ENCODE results near the gene CENPP.

The CENPP gene

DNA sequence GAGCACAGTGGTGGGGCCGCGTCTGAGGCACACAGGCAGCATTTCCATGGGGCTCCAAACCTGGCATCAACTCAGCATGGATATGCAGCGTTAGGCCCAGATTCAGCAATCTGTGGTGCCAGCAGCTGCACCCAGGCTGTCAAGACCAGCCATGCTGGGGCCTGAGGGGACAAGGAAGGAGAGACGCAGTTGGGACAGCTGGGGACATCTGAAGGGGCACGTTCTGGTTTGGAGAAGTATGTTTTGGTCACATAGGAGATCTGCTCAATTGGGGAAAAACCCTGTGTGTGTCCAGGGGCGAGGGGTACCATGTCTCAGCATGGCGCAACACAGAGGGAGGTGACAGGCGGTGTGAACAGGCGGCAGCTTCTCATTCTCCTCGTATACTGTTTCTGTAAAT, 276.7 kb downstream of the CENPP start:
- Mint-ChIP-seq H3K27ac (no peak overlapping the region), H3K9me3 (peaks cover 12% of the 10 kb centered on the region), H3K27me3 (ENCODE audit: low read depth) (no peaks in the 10 kb centered on the region), H3K36me3 (ENCODE audit: low read depth) (peaks cover 8% of the 10 kb centered on the region), H3K4me3 (no peak overlapping the region), H3K4me1 (ENCODE audit: low read depth) (peaks cover 3% of the 10 kb centered on the region)
- no peak for DNase-seq (ENCODE audit: low spot score)

DNA sequence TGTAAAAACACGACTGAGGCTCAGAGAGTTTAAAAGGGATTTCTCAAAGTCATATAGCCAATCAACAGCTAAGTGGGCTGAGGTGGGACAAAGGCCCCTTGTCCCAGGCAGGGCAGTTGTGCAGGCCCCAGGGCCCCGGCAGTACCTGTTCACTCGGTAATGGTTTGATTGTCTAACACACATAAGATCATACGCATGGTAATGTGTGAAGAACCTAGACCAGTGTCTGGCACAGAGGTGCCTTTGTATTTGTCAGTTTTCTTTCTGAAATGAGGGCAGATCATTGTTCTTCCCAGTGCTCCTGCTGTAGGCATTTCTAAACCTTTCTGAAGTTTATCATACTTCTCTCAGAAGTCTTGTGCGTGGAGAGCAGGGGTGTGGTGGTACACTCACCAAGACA, 277.3 kb downstream of the CENPP start:
- Mint-ChIP-seq H3K27me3 (ENCODE audit: low read depth) (no peaks in the 10 kb centered on the region), H3K4me3 (no peak overlapping the region), H3K27ac (no peak overlapping the region), H3K9me3 (peaks cover 12% of the 10 kb centered on the region), H3K36me3 (ENCODE audit: low read depth) (peaks cover 8% of the 10 kb centered on the region), H3K4me1 (ENCODE audit: low read depth) (peaks cover 3% of the 10 kb centered on the region)
- DNase-seq (ENCODE audit: low spot score): no peak

DNA sequence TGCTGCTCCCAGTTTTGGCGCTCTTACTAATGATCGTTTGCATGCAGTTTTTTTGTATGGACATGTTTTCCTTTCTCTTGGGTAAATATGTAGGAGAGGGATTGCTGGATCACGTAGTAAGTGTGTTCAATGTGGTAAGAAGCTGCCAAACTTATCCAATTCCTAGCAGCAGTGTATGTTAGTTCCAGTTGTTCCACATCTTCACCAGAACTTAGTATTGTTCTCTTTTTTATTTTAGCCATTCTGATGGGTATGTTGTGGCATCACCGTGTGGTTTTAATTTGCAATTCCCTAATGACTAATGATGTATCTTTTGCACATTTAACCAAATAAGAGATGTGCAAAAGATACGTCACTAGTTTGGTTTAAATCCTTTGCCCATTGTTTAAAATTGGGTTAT, 278.2 kb downstream of the CENPP start:
- H3K4me1 Mint-ChIP-seq (ENCODE audit: low read depth): peaks cover 3% of the 10 kb centered on the region
- H3K4me3 Mint-ChIP-seq: no peak overlapping the region
- no peak for DNase-seq (ENCODE audit: low spot score)
- H3K36me3 Mint-ChIP-seq (ENCODE audit: low read depth): peaks cover 8% of the 10 kb centered on the region
- no peaks in the 10 kb centered on the region for H3K27me3 Mint-ChIP-seq (ENCODE audit: low read depth)
- peaks cover 12% of the 10 kb centered on the region for H3K9me3 Mint-ChIP-seq
- no peak overlapping the region for H3K27ac Mint-ChIP-seq

DNA sequence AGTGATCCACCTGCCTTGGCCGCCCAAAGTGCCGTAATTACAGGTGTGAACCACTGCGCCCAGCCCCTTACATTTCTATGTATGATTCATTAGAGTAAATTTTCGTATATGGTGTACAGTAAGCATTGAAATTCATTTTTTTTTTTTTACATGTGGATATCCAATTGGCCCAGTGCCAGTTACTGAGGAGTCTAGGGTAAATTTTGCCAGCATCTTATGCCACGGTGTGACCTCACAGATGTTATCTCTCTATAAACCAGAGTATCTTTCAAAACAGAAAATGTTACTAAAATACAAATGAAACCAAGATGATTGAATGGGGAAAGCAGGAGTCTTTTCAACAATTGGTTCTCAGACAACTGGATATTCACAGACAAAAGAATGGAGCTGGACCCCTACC, 279.5 kb downstream of the CENPP start:
- Mint-ChIP-seq H3K9me3 (peaks cover 12% of the 10 kb centered on the region), H3K36me3 (ENCODE audit: low read depth) (peaks cover 8% of the 10 kb centered on the region), H3K27me3 (ENCODE audit: low read depth) (no peaks in the 10 kb centered on the region), H3K4me1 (ENCODE audit: low read depth) (peaks cover 3% of the 10 kb centered on the region), H3K27ac (peak overlapping the region; percentile 36), H3K4me3 (no peak overlapping the region)
- no peak for DNase-seq (ENCODE audit: low spot score)

DNA sequence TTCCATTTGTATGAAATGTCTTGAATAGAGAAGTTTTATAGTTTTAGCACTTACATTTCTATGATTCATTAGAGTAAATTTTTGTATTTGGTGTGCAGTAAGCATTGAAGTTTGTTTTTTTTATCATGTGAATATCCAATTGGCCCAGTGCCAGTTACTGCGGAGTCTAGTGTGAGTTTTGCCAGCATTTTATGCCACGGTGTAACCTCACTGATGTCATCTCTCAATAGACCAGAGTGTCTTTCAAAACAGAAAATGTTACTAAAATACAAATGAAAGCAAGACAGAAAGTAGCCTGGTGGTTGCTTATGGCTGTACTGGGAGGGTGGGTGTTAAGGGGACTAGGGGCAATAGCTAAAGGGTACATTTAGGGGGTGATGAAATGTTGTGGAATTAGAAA, 281.3 kb downstream of the CENPP start:
- H3K27ac Mint-ChIP-seq: no peak overlapping the region
- H3K4me3 Mint-ChIP-seq: no peak overlapping the region
- peaks cover 12% of the 10 kb centered on the region for H3K36me3 Mint-ChIP-seq (ENCODE audit: low read depth)
- DNase-seq (ENCODE audit: low spot score): no peak
- peaks cover 12% of the 10 kb centered on the region for H3K9me3 Mint-ChIP-seq
- no peaks in the 10 kb centered on the region for H3K27me3 Mint-ChIP-seq (ENCODE audit: low read depth)
- peaks cover 3% of the 10 kb centered on the region for H3K4me1 Mint-ChIP-seq (ENCODE audit: low read depth)

DNA sequence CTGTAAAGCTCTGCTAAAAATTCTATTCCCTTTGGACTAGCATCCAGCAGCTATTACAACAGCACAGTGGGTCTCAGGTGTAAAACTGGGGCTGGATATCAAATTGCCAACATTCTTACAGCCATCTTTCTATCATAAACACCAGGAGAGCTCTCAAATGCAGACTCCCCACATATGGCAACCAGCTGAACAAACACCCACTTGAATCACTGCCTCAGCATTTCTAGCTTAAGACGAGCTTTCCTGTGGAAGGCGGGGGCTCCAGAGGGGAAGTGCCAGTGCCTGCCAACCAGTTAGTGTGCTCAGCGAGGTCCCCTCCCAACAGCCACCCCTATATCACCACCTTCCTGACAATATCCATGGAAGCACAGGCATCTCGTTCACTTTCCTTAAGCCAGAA, 282.0 kb downstream of the CENPP start:
- peaks cover 12% of the 10 kb centered on the region for H3K9me3 Mint-ChIP-seq
- peaks cover 17% of the 10 kb centered on the region for H3K36me3 Mint-ChIP-seq (ENCODE audit: low read depth)
- H3K4me1 Mint-ChIP-seq (ENCODE audit: low read depth): peaks cover 3% of the 10 kb centered on the region
- no peak overlapping the region for H3K27ac Mint-ChIP-seq
- DNase-seq (ENCODE audit: low spot score): no peak
- no peak overlapping the region for H3K4me3 Mint-ChIP-seq
- H3K27me3 Mint-ChIP-seq (ENCODE audit: low read depth): no peaks in the 10 kb centered on the region

DNA sequence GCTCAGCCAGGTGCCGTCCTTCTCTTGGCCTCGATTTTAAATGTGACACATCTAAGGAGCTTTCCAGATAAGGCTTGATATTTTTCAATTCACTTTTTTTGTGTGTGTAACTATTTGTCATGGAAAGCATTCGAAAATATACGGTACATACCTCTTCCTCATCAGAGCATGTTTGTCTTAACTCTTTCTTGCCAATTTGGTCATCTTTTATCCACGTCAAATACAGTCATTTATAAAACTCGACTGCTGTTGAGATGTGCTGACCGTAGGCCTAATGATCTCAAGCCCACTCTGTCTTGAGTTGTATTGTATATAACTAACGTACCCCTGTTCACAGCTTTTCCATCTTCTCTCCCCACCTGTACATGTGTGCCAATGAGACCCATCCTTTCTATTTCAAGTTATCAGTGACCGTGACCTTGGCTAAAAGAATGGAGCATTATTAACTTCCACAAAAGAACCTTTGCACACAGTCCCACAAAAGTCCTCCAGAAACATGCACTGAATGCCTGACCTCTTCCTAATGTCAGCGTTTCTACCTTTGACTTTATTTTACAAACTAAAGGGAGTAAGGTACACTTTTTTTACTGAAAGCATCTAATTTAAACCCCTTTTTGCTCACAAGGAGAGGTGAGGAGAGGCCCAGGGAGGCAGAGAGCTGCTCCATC, 282.6 kb downstream of the CENPP start:
- peaks cover 12% of the 10 kb centered on the region for H3K9me3 Mint-ChIP-seq
- H3K4me1 Mint-ChIP-seq (ENCODE audit: low read depth): peaks cover 3% of the 10 kb centered on the region
- DNase-seq (ENCODE audit: low spot score): no peak
- H3K27ac Mint-ChIP-seq: no peak overlapping the region
- H3K27me3 Mint-ChIP-seq (ENCODE audit: low read depth): no peaks in the 10 kb centered on the region
- H3K36me3 Mint-ChIP-seq (ENCODE audit: low read depth): peaks cover 18% of the 10 kb centered on the region
- no peak overlapping the region for H3K4me3 Mint-ChIP-seq

DNA sequence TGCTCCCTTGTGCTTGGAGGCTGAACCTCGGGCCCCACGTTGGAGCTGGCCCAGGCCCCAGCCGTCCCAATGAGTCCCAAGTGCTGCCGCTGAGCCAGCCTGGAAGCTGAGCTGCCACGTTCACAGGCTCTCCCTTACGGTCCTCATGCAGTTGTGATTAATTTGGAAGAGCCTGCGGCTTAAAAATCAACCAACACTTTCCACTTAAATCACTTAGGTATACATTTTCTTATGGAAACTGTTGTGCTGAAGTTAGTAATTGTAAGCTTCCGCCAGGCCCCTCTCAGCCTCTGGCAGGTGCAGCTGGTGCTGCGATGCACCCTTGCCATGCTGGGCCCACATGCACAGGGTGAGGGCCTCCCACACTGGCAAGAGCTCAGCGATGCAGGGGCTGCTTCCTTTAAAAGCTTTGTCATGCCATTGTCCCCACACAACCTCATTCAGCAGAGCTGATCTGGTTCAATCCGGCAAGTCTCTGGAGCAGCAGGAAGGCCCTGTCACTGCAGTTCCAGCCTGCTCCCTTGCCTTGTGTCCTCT, 283.2 kb downstream of the CENPP start:
- Mint-ChIP-seq H3K4me3 (no peak overlapping the region), H3K27me3 (ENCODE audit: low read depth) (no peaks in the 10 kb centered on the region), H3K9me3 (peaks cover 10% of the 10 kb centered on the region), H3K27ac (no peak overlapping the region), H3K36me3 (ENCODE audit: low read depth) (peaks cover 20% of the 10 kb centered on the region), H3K4me1 (ENCODE audit: low read depth) (peaks cover 3% of the 10 kb centered on the region)
- no peak for DNase-seq (ENCODE audit: low spot score)

DNA sequence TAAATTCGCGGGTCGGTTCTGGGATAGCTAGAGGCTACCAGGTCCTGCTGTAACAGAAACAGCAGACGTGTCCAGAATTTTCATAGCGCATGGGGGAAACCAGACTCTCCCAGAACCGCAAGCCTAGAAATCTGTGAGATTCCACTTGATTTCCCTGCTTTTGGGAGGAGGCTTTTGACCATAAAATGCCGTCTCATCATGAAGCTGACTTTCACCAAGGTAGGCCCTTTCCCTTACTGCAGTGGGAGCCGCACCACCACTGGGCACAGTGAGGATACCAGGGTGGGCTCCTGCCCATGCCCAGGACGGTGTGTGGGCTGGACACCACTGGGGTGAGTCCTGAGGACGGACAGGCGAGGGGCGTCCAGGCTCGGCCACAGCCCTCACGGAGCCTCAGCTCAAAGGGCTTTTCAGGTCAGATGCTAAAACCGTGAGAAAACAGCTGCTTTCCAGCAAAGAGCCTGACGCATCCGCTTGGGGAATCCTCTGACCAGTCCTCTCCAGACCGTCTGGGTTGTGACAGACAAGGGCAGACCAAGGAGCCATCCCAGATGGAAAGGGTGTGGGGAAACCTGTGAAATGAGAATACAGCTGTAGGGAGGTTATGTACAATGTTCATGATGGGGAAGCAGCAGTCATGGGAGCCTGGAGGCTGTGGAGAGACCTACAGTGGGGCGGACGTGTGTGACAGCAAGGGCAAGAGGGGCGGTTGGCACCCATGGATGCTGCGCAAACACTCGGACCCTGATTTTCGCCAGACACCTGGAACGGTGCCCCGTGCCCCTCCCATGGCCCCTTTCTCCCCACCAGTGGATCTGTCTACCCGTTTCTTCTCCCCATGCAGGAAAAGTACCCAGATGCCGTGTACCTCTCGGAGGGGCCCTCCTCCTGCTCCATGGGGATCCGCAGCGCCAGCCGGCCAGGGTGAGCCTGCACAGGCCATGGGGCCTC, 285.0 kb downstream of the CENPP start:
- Mint-ChIP-seq H3K27me3 (ENCODE audit: low read depth) (no peaks in the 10 kb centered on the region), H3K4me1 (ENCODE audit: low read depth) (no peaks in the 10 kb centered on the region), H3K9me3 (no peaks in the 10 kb centered on the region), H3K27ac (no peak overlapping the region), H3K4me3 (no peak overlapping the region), H3K36me3 (ENCODE audit: low read depth) (peaks cover 30% of the 10 kb centered on the region)
- DNase-seq (ENCODE audit: low spot score): no peak

DNA sequence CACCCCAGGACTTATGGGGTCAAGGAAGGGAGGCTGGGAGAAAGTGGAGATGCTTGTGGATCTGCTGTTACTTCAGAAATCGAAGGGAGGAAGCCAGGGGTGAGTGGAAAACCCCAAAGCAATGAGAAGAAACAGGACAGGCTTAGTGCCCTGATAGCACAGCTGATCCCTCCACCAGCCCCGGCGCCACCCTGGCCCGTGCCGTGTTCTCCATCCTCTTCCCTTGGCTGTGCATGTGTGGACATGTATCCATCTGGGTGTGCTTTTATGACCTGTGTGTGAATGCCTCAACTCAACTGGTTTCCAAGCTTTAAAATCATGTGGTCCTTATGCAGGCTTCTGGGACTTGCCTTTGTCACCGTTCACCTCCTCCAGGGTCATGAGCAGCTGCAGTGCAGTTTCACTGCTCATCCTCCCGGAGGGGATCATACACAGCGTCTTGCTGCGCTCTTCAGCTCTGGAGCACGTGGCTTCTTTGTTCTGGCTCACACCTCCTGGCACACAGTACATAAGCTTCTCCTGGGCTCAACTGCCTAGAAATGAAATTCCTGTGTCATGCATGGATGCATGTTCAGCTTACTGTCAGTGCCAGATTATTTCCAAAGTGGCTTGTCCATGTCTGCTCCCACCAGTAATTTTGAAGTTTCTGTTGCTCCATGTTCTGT, 286.0 kb downstream of the CENPP start:
- Mint-ChIP-seq H3K4me3 (no peak overlapping the region), H3K4me1 (ENCODE audit: low read depth) (no peaks in the 10 kb centered on the region), H3K36me3 (ENCODE audit: low read depth) (peaks cover 37% of the 10 kb centered on the region), H3K27me3 (ENCODE audit: low read depth) (no peaks in the 10 kb centered on the region), H3K27ac (no peak overlapping the region), H3K9me3 (no peaks in the 10 kb centered on the region)
- DNase-seq (ENCODE audit: low spot score): no peak

DNA sequence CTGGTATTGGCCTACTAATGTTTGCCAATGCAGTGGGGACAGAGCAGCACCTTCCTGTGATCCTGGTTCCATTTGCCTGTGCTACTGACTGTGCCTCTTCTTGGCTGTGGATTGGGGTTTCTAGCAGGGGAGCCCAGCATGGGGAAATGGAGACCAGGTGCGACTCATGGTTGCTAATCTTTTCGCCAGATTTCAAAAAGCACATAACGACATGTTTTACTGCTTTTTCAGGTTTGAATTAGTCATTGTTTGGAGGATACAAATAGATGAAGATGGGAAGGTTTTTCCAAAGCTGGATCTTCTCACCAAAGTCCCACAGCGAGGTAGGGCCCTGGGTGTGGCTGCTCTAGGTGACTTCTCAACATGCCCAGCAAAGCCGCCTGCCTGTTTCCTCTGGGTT, 286.5 kb downstream of the CENPP start:
- no peak overlapping the region for H3K4me3 Mint-ChIP-seq
- no peaks in the 10 kb centered on the region for H3K4me1 Mint-ChIP-seq (ENCODE audit: low read depth)
- peaks cover 37% of the 10 kb centered on the region for H3K36me3 Mint-ChIP-seq (ENCODE audit: low read depth)
- H3K27ac Mint-ChIP-seq: no peak overlapping the region
- no peaks in the 10 kb centered on the region for H3K9me3 Mint-ChIP-seq
- no peaks in the 10 kb centered on the region for H3K27me3 Mint-ChIP-seq (ENCODE audit: low read depth)
- no peak for DNase-seq (ENCODE audit: low spot score)

DNA sequence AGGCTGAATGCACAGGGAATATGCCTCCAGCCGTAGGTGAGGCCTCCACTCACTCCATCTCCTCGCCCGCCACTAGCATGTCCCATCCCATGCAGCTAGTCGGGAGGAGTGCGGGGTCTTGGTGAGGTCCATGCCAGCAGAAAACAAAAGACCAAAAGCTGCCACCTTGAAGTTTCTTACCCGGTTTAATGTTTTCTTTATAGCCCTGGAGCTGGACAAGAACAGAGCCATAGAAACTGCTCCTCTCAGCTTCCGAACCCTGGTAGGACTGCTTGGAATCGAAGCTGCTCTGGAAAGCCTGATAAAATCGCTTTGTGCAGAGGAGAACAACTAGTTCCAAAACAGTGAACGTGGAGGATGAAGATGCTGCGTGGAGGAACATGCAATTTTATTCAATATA, 287.1 kb downstream of the CENPP start:
- no peaks in the 10 kb centered on the region for H3K4me1 Mint-ChIP-seq (ENCODE audit: low read depth)
- no peaks in the 10 kb centered on the region for H3K27me3 Mint-ChIP-seq (ENCODE audit: low read depth)
- H3K9me3 Mint-ChIP-seq: no peaks in the 10 kb centered on the region
- H3K27ac Mint-ChIP-seq: no peak overlapping the region
- H3K4me3 Mint-ChIP-seq: no peak overlapping the region
- peaks cover 37% of the 10 kb centered on the region for H3K36me3 Mint-ChIP-seq (ENCODE audit: low read depth)
- no peak for DNase-seq (ENCODE audit: low spot score)

DNA sequence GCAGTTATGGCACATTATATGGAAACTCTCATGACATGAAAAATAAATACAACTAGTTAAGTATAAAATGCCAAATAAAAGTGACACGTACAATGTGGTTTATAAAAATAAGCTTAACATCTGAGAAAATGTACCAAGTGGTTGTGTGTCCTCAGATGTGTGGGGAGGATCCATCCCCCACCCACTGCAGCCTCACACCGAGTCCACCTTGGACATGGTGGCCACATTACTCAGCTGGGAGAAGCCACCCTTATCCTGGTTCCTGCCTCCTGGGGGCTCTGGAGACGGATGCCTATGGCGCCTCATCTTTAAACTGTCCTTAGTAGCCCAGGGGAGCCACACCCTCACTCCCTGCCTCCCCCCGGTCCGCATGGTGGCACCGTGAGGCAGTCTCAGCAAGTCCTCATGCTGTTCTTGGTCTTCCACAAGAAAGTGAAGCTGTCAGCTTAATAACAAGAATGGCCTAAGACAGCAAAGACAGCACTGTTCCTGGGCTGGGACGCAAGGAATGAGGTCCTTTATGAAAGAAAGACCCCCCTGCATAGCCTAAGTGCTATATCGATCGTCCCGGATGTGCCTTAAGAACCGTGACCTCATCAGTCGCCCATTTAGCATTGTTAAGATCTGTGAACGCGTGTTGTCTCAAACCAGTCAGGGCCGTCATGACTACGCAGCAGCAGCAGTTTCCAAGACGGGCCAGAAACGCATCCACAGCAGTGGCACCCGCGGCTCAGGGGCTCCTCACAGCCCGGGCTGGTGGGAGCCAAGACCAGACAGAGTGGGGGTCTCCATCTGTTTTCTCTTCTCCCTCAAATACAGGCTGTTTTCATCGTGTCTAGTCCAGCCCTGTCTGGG, 287.7 kb downstream of the CENPP start:
- DNase-seq (ENCODE audit: low spot score): no peak
- Mint-ChIP-seq H3K9me3 (no peaks in the 10 kb centered on the region), H3K27me3 (ENCODE audit: low read depth) (no peaks in the 10 kb centered on the region), H3K4me3 (no peak overlapping the region), H3K4me1 (ENCODE audit: low read depth) (no peaks in the 10 kb centered on the region), H3K27ac (no peak overlapping the region), H3K36me3 (ENCODE audit: low read depth) (peaks cover 37% of the 10 kb centered on the region)

Measured in T-helper 2 cell treated with Interferon-gamma antibody and Interleukin-4, amounts not matched to agents 5 μg/mL and 100 μg/mL, for 36 hours (primary cell).